Effector memory CD8-positive, alpha-beta T cell (primary cell): ENCODE measurements around the gene LCLAT1.
A peak's percentile ranks its signal among the peaks of the same experiment; 100 is the strongest.

Experiments used
- ATAC-seq: fragments of 150-1000 bp; cut with Tn5 transposase; replicated peaks from 2 replicates; pipeline ENCODE4 v1.10.0; 2021; ENCODE audit warnings: mild to moderate bottlenecking, moderate library complexity
- DNase-seq, 3 experiments: peaks; one replicate each; pipeline ENCODE4 v3.0.0; 2021
- H3K27ac Mint-ChIP-seq, 2 donors: one replicate each; pipeline ENCODE4 v1.8.0; 2022; ENCODE audit warnings: mild to moderate bottlenecking in 2 of 2, mixed read lengths in 2 of 2, moderate library complexity in 2 of 2
- H3K27me3 Mint-ChIP-seq, 2 donors: one replicate each; pipeline ENCODE4 v1.8.0; 2022; ENCODE audit warnings: mixed read lengths in 2 of 2
- H3K36me3 Mint-ChIP-seq: one replicate; pipeline ENCODE4 v1.8.0; 2022; ENCODE audit warnings: mild to moderate bottlenecking, moderate library complexity, mixed read lengths; ENCODE audit not compliant: insufficient read depth
- H3K4me1 Mint-ChIP-seq, 2 donors: one replicate each; pipeline ENCODE4 v1.8.0; 2022; ENCODE audit warnings: low read depth in 2 of 2, mixed read lengths in 2 of 2
- H3K4me3 Mint-ChIP-seq, 2 donors: one replicate each; pipeline ENCODE4 v1.8.0; 2022; ENCODE audit warnings: mild to moderate bottlenecking in 2 of 2, mixed read lengths in 2 of 2, moderate library complexity in 2 of 2
- H3K9me3 Mint-ChIP-seq, 2 donors: one replicate each; pipeline ENCODE4 v1.8.0; 2022; ENCODE audit warnings: mixed read lengths in 2 of 2

The LCLAT1 gene

GRCh38 chr2:30559544-30560275 lies 112.7 kb downstream of the LCLAT1 start:
- H3K27ac Mint-ChIP-seq = no peak overlapping the region
- H3K36me3 Mint-ChIP-seq = peaks cover 9% of the 10 kb centered on the region
- no peaks in the 10 kb centered on the region for H3K9me3 Mint-ChIP-seq
- ATAC-seq (no peak), DNase-seq (no peak)
- H3K27me3 Mint-ChIP-seq = no peaks in the 10 kb centered on the region
- no peak overlapping the region for H3K4me3 Mint-ChIP-seq
- H3K4me1 Mint-ChIP-seq = no peaks in the 10 kb centered on the region

- H3K4me3 Mint-ChIP-seq = no peak overlapping the region
- H3K27ac Mint-ChIP-seq = no peak overlapping the region
- no peak for ATAC-seq
- H3K4me1 Mint-ChIP-seq = peaks cover 0 to 2% of the 10 kb centered on the region in 2 donors
- peaks cover 9% of the 10 kb centered on the region for H3K36me3 Mint-ChIP-seq
- no peak for DNase-seq
- no peaks in the 10 kb centered on the region for H3K9me3 Mint-ChIP-seq
- H3K27me3 Mint-ChIP-seq = no peaks in the 10 kb centered on the region
These were observed 114.3 kb downstream of the LCLAT1 start for GRCh38 chr2:30561349-30561748.

- peaks cover 16% of the 10 kb centered on the region for H3K36me3 Mint-ChIP-seq
- ATAC-seq = no peak
These were observed 118.9 kb downstream of the LCLAT1 start for GRCh38 chr2:30565851-30566358.

GRCh38 chr2:30566631-30567030 lies 119.6 kb downstream of the LCLAT1 start:
- no peaks in the 10 kb centered on the region for H3K9me3 Mint-ChIP-seq
- ATAC-seq = no peak
- H3K4me3 Mint-ChIP-seq = no peak overlapping the region
- H3K27me3 Mint-ChIP-seq = no peaks in the 10 kb centered on the region
- peaks cover 16% of the 10 kb centered on the region for H3K36me3 Mint-ChIP-seq
- no peak overlapping the region for H3K27ac Mint-ChIP-seq
- DNase-seq = no peak
- H3K4me1 Mint-ChIP-seq = peaks cover 2 to 4% of the 10 kb centered on the region in 2 donors

More at GRCh38 chr2:30565851-30566358, 118.9 kb downstream of the LCLAT1 start:
- H3K27me3 Mint-ChIP-seq = no peaks in the 10 kb centered on the region
- peaks cover 2 to 4% of the 10 kb centered on the region in 2 donors for H3K4me1 Mint-ChIP-seq
- H3K9me3 Mint-ChIP-seq = no peaks in the 10 kb centered on the region
- no peak for DNase-seq
- no peak overlapping the region for H3K27ac Mint-ChIP-seq
- H3K4me3 Mint-ChIP-seq = no peak overlapping the region

GRCh38 chr2:30567317-30567716 lies 120.3 kb downstream of the LCLAT1 start:
- Mint-ChIP-seq H3K27ac (no peak overlapping the region), H3K4me3 (no peak overlapping the region), H3K27me3 (no peaks in the 10 kb centered on the region), H3K9me3 (no peaks in the 10 kb centered on the region), H3K4me1 (peaks cover 2 to 4% of the 10 kb centered on the region in 2 donors), H3K36me3 (peaks cover 14% of the 10 kb centered on the region)
- DNase-seq (no peak), ATAC-seq (no peak)

GRCh38 chr2:30569946-30570345 lies 122.9 kb downstream of the LCLAT1 start:
- Mint-ChIP-seq H3K27ac (no peak overlapping the region), H3K4me1 (peaks cover 2 to 5% of the 10 kb centered on the region in 2 donors), H3K36me3 (peaks cover 8% of the 10 kb centered on the region), H3K9me3 (no peaks in the 10 kb centered on the region), H3K4me3 (no peak overlapping the region), H3K27me3 (no peaks in the 10 kb centered on the region)
- DNase-seq (no peak), ATAC-seq (no peak)

GRCh38 chr2:30577151-30577550 lies 130.1 kb downstream of the LCLAT1 start:
- H3K27me3 Mint-ChIP-seq = no peaks in the 10 kb centered on the region
- H3K9me3 Mint-ChIP-seq = no peaks in the 10 kb centered on the region
- no peak overlapping the region for H3K27ac Mint-ChIP-seq
- no peaks in the 10 kb centered on the region for H3K36me3 Mint-ChIP-seq
- peaks cover 1 to 18% of the 10 kb centered on the region in 2 donors for H3K4me1 Mint-ChIP-seq
- DNase-seq (no peak), ATAC-seq (no peak)
- no peak overlapping the region for H3K4me3 Mint-ChIP-seq

GRCh38 chr2:30580391-30580790 lies 133.3 kb downstream of the LCLAT1 start:
- no peak overlapping the region for H3K4me3 Mint-ChIP-seq
- no peak for ATAC-seq
- no peak for DNase-seq
- no peaks in the 10 kb centered on the region for H3K9me3 Mint-ChIP-seq
- no peaks in the 10 kb centered on the region for H3K27me3 Mint-ChIP-seq
- no peaks in the 10 kb centered on the region for H3K36me3 Mint-ChIP-seq
- H3K4me1 Mint-ChIP-seq = peaks cover 1 to 13% of the 10 kb centered on the region in 2 donors
- H3K27ac Mint-ChIP-seq = peak overlapping the region in 1 of 2 donors; percentile 8

GRCh38 chr2:30582521-30582920 lies 135.5 kb downstream of the LCLAT1 start:
- Mint-ChIP-seq H3K36me3 (no peaks in the 10 kb centered on the region), H3K4me1 (peaks cover 1 to 16% of the 10 kb centered on the region in 2 donors), H3K27ac (no peak overlapping the region), H3K27me3 (no peaks in the 10 kb centered on the region), H3K4me3 (no peak overlapping the region), H3K9me3 (no peaks in the 10 kb centered on the region)
- DNase-seq (no peak), ATAC-seq (no peak)

- Mint-ChIP-seq H3K27me3 (no peaks in the 10 kb centered on the region), H3K9me3 (no peaks in the 10 kb centered on the region), H3K27ac (no peak overlapping the region), H3K4me1 (peaks cover 1 to 16% of the 10 kb centered on the region in 2 donors), H3K36me3 (peaks cover 3% of the 10 kb centered on the region), H3K4me3 (no peak overlapping the region)
- DNase-seq (no peak), ATAC-seq (no peak)
These were observed 136.2 kb downstream of the LCLAT1 start for GRCh38 chr2:30583204-30583749.

- no peaks in the 10 kb centered on the region for H3K9me3 Mint-ChIP-seq
- DNase-seq (no peak), ATAC-seq (no peak)
- no peak overlapping the region for H3K4me3 Mint-ChIP-seq
- H3K4me1 Mint-ChIP-seq = peaks cover 1 to 16% of the 10 kb centered on the region in 2 donors
- H3K27me3 Mint-ChIP-seq = no peaks in the 10 kb centered on the region
- H3K36me3 Mint-ChIP-seq = peaks cover 3% of the 10 kb centered on the region
- no peak overlapping the region for H3K27ac Mint-ChIP-seq
These were observed 137.1 kb downstream of the LCLAT1 start for GRCh38 chr2:30584116-30584515.

GRCh38 chr2:30588994-30589393 lies 141.9 kb downstream of the LCLAT1 start:
- Mint-ChIP-seq H3K27ac (no peak overlapping the region), H3K9me3 (no peaks in the 10 kb centered on the region), H3K27me3 (no peaks in the 10 kb centered on the region), H3K4me3 (no peak overlapping the region), H3K36me3 (peaks cover 3% of the 10 kb centered on the region), H3K4me1 (peaks cover 0 to 3% of the 10 kb centered on the region in 2 donors)
- no peak for DNase-seq
- ATAC-seq = no peak

GRCh38 chr2:30590407-30590806 lies 143.4 kb downstream of the LCLAT1 start:
- Mint-ChIP-seq H3K36me3 (peaks cover 3% of the 10 kb centered on the region), H3K9me3 (no peaks in the 10 kb centered on the region), H3K4me3 (no peak overlapping the region), H3K4me1 (peaks cover 0 to 3% of the 10 kb centered on the region in 2 donors), H3K27ac (no peak overlapping the region), H3K27me3 (no peaks in the 10 kb centered on the region)
- DNase-seq (no peak), ATAC-seq (no peak)

GRCh38 chr2:30591186-30591585 lies 144.1 kb downstream of the LCLAT1 start:
- Mint-ChIP-seq H3K4me1 (peaks cover 0 to 7% of the 10 kb centered on the region in 2 donors), H3K36me3 (peaks cover 3% of the 10 kb centered on the region), H3K9me3 (no peaks in the 10 kb centered on the region), H3K27me3 (no peaks in the 10 kb centered on the region), H3K27ac (no peak overlapping the region), H3K4me3 (no peak overlapping the region)
- no peak for DNase-seq
- no peak for ATAC-seq
